Measurements from ENCODE around the gene ASAP3. TPM values are rescaled to one million over a fixed set of nuclear protein-coding genes. Genes with fewer than 3 reads are reported as not detected.
A peak's percentile ranks its signal among the peaks of the same experiment; 100 is the strongest.

The ASAP3 gene
- total RNA-seq = 10 to 100 TPM; 69.3 to 75.7 (median 73.6) TPM

- peak within 1 kb of the TSS; percentile 60 to 92 (median 78) for H3K27ac ChIP-seq
- WGBS, 2 donors = 0 to 1% methylated on average over 21 to 28 of the region's 84 CpGs
- peak; percentile 63 to 64 for DNase-seq
- peak; percentile 1 to 77 for TF ChIP-seq POLR2A (IDR thresholded peaks at IDR 0.05)
- TF ChIP-seq CTCF (IDR thresholded peaks at IDR 0.05) = peak in 2 of 6 experiments; percentile 8 to 24
- H3K9me3 ChIP-seq = no peaks in the 10 kb centered on the region
- no peaks in the 10 kb centered on the region for H3K27me3 ChIP-seq
- intact Hi-C loops (cut with DNase I) = no loop called here
- H3K4me3 ChIP-seq (replicated peaks in 1 of 3) = peak within 1 kb of the TSS; percentile 61 to 88 (median 73)
- H3K36me3 ChIP-seq = no peaks in the 10 kb centered on the region
- peaks cover 28 to 52% of the 10 kb centered on the region in 2 donors for H3K4me1 ChIP-seq
Measured at GRCh38 chr1:23483321-23484252, at the start of gene ASAP3. Gene ASAP3, minus strand, starts transcription at chr1:23484179. Its CDS starts 46 bp downstream, at chr1:23484133.

GRCh38 chr1:23533246-23534023 is 49.5 kb upstream of the ASAP3 start:
- H3K4me1 ChIP-seq = peaks cover 13 to 29% of the 10 kb centered on the region in 2 donors
- no peak for DNase-seq
- intact Hi-C loops (cut with DNase I) = loop anchor here (10.0 kb wide), 1 partner anchor 109 kb away; the partner anchor contains the start of gene TCEA3
- no peaks in the 10 kb centered on the region for H3K27me3 ChIP-seq
- no peak for TF ChIP-seq POLR2A (IDR thresholded peaks at IDR 0.05)
- no peak for TF ChIP-seq CTCF (IDR thresholded peaks at IDR 0.05)
- H3K36me3 ChIP-seq = no peaks in the 10 kb centered on the region
- no peak overlapping the region for H3K27ac ChIP-seq
- H3K9me3 ChIP-seq = no peaks in the 10 kb centered on the region
- no peak overlapping the region for H3K4me3 ChIP-seq (replicated peaks in 1 of 3)
- WGBS, 2 donors = 88 to 94% methylated on average over 6 of the region's 6 CpGs

GRCh38 chr1:23531562-23532094 is 47.6 kb upstream of the ASAP3 start:
- Histone ChIP-seq H3K9me3 (no peaks in the 10 kb centered on the region), H3K27ac (no peak overlapping the region), H3K36me3 (no peaks in the 10 kb centered on the region), H3K27me3 (no peaks in the 10 kb centered on the region), H3K4me1 (peaks cover 13 to 37% of the 10 kb centered on the region in 2 donors), H3K4me3 (replicated peaks in 1 of 3) (peak overlapping the region in 1 of 3 donors; percentile 8)
- TF ChIP-seq POLR2A (IDR thresholded peaks at IDR 0.05) (no peak), CTCF (IDR thresholded peaks at IDR 0.05) (no peak)
- no peak for DNase-seq
- intact Hi-C loops (cut with DNase I) = loop anchor here (10.0 kb wide), 1 partner anchor 107 kb away; the partner anchor contains the start of gene TCEA3
- 36 to 37% methylated on average over 5 of the region's 5 CpGs for WGBS, 2 donors

GRCh38 chr1:23530747-23531561 is 47.0 kb upstream of the ASAP3 start, which contains the start of gene E2F2:
Gene E2F2, minus strand, starts transcription at chr1:23531233. Its CDS starts 440 bp downstream, at chr1:23530793.
- Histone ChIP-seq H3K27me3 (no peaks in the 10 kb centered on the region), H3K27ac (no peak within 1 kb of the TSS), H3K36me3 (no peaks in the 10 kb centered on the region), H3K4me3 (replicated peaks in 1 of 3) (peak within 1 kb of the TSS in 1 of 3 donors; percentile 37), H3K9me3 (no peaks in the 10 kb centered on the region), H3K4me1 (peaks cover 13 to 37% of the 10 kb centered on the region in 2 donors)
- intact Hi-C loops (cut with DNase I) = loop anchor here (10.0 kb wide), 1 partner anchor 106 kb away; the partner anchor contains the start of gene TCEA3
- 0 to 1% methylated on average over 42 to 50 of the region's 85 CpGs for WGBS, 2 donors
- DNase-seq = peak; percentile 86 to 87
- TF ChIP-seq POLR2A (IDR thresholded peaks at IDR 0.05) = no peak
- TF ChIP-seq CTCF (IDR thresholded peaks at IDR 0.05) = peak in 1 of 6 experiments; percentile 21

All from thyroid gland (tissue), 4 donors.